Left lung (tissue), 10 donors: ENCODE results near the gene DLL4. TPM values are rescaled to one million over a fixed set of nuclear protein-coding genes. Genes with fewer than 3 reads are reported as not detected.

ENCODE experiments used
- ATAC-seq: fragments of 200-7000 bp; cut with Tn5 transposase; one replicate; pipeline ENCODE4 v1.9.1; 2020; ENCODE audit warnings: moderate library complexity
- DNase-seq, 4 donors: peaks; one replicate each; pipeline ENCODE4 v3.0.0-alpha.2; 2013 to 2020
- H3K27ac ChIP-seq, 2 donors: fragments of 200-600 bp; sonication (generic) in 1 of 2; one replicate each; pipeline versions ENCODE4 v1.5.0 to v1.8.0; 2020 to 2021
- H3K27me3 ChIP-seq, 2 donors: fragments of 200-600 bp; sonication (generic) in 1 of 2; one replicate each; pipeline versions ENCODE4 v1.5.0 to v1.8.0; 2020 to 2021
- H3K36me3 ChIP-seq, 2 donors: fragments of 200-600 bp; sonication (generic) in 1 of 2; one replicate each; pipeline versions ENCODE4 v1.5.0 to v1.8.0; 2020 to 2021
- H3K4me1 ChIP-seq, 2 donors: fragments of 200-600 bp; one replicate each; pipeline ENCODE4 v1.8.0; 2021
- H3K4me3 ChIP-seq, 2 donors: fragments of 200-600 bp; sonication (generic) in 1 of 2; one replicate each; pipeline versions ENCODE4 v1.5.0 to v1.8.0; 2020 to 2021; ENCODE audit warnings: mild to moderate bottlenecking in 1 of 2
- H3K9me3 ChIP-seq, 2 donors: fragments of 200-600 bp; sonication (generic) in 1 of 2; one replicate each; pipeline versions ENCODE4 v1.5.0 to v1.8.0; 2020 to 2021
- CTCF ChIP-seq, 2 donors: fragments of 200-600 bp; sonication (generic) in 1 of 2; IDR thresholded peaks; one replicate each; pipeline versions ENCODE4 v1.5.0 to v1.8.0; 2021; ENCODE audit warnings: antibody characterized with exemption in 2 of 2
- intact Hi-C, 2 donors: fragments of 100-400 bp; cut with DNase I; formaldehyde crosslinking; loops; one replicate each; pipeline versions ENCODE4 v1.11.2 to v1.14.2; 2022
- polyA plus RNA-seq, 6 donors: library from polyadenylated mRNA; unstranded; fragments of 120-200 nt; gene quantifications; one replicate each; pipeline ENCODE4 v1.2.1, GENCODE V29; 2013; ENCODE audit not compliant: insufficient read length in 6 of 6
- total RNA-seq, 2 donors: library from RNA; stranded (reverse); fragmentation: NEBNext Ultra II Directional; extraction: Animal tissue kit (Norgen Biotek cat#: 25700); gene quantifications; one replicate each; pipeline ENCODE4 v1.2.1, GENCODE V29; 2021
- donor health status: DM: no; HTN: yes; CAD: no.
- donor health status: DM: no; HTN: no; CAD: no.

DLL4 gene
- total and polyA plus RNA-seq, 8 donors, result 10.4 to 23.7 (median 18.7) TPM

- DNase-seq (peak in 1 of 4 donors; percentile 63), ATAC-seq (no peak)
- Histone ChIP-seq H3K4me1 (peaks cover 15 to 78% of the 10 kb centered on the region in 2 donors), H3K27ac (peak overlapping the region in 1 of 2 donors; percentile 33), H3K9me3 (no peaks in the 10 kb centered on the region), H3K4me3 (no peak overlapping the region), H3K36me3 (peaks cover 0 to 11% of the 10 kb centered on the region in 2 donors), H3K27me3 (no peaks in the 10 kb centered on the region)
- intact Hi-C loops, result no loop called here
- TF ChIP-seq CTCF (IDR thresholded peaks at IDR 0.05), result peak in 1 of 2 donors; percentile 23
These were observed 8.8 kb downstream of the DLL4 start for GRCh38 chr15:40937762-40938535.

- H3K27ac ChIP-seq, result peak overlapping the region in 1 of 2 donors; percentile 18
- intact Hi-C loops, result no loop called here
- no peak for TF ChIP-seq CTCF (IDR thresholded peaks at IDR 0.05)
- no peak for ATAC-seq
- peaks cover 16 to 76% of the 10 kb centered on the region in 2 donors for H3K4me1 ChIP-seq
- DNase-seq, result no peak
- peaks cover 0 to 11% of the 10 kb centered on the region in 2 donors for H3K36me3 ChIP-seq
- no peaks in the 10 kb centered on the region for H3K27me3 ChIP-seq
- H3K9me3 ChIP-seq, result no peaks in the 10 kb centered on the region
- H3K4me3 ChIP-seq, result no peak overlapping the region
These were observed 9.4 kb downstream of the DLL4 start for GRCh38 chr15:40938536-40938870.

GRCh38 chr15:40940296-40940801 is 11.2 kb downstream of the DLL4 start:
- no peak for ATAC-seq
- no peaks in the 10 kb centered on the region for H3K27me3 ChIP-seq
- intact Hi-C loops, result loop anchor here in 1 of 2 donors (5.0 kb wide), 1 partner anchor 72 kb away; no protein-coding TSS in a partner anchor
- H3K27ac ChIP-seq, result peak overlapping the region; percentile 89 to 93
- TF ChIP-seq CTCF (IDR thresholded peaks at IDR 0.05), result no peak
- peaks cover 16 to 60% of the 10 kb centered on the region in 2 donors for H3K4me1 ChIP-seq
- H3K36me3 ChIP-seq, result peaks cover 0 to 7% of the 10 kb centered on the region in 2 donors
- no peaks in the 10 kb centered on the region for H3K9me3 ChIP-seq
- DNase-seq, result no peak
- H3K4me3 ChIP-seq, result peak overlapping the region in 1 of 2 donors; percentile 57

- H3K27ac ChIP-seq, result peak overlapping the region; percentile 89 to 93
- no peaks in the 10 kb centered on the region for H3K27me3 ChIP-seq
- DNase-seq (no peak), ATAC-seq (no peak)
- no peak for TF ChIP-seq CTCF (IDR thresholded peaks at IDR 0.05)
- intact Hi-C loops, result loop anchor here in 1 of 2 donors (5.0 kb wide), 1 partner anchor 71 kb away; no protein-coding TSS in a partner anchor
- peak overlapping the region; percentile 40 to 57 for H3K4me3 ChIP-seq
- peaks cover 16 to 52% of the 10 kb centered on the region in 2 donors for H3K4me1 ChIP-seq
- peaks cover 0 to 7% of the 10 kb centered on the region in 2 donors for H3K36me3 ChIP-seq
- H3K9me3 ChIP-seq, result no peaks in the 10 kb centered on the region
These were observed 12.0 kb downstream of the DLL4 start for GRCh38 chr15:40941068-40941527.
